ENCODE data around the gene ILRUN.
"Not testable (repeated sequence)": the region's sequence is repeated elsewhere in the genome, so short reads cannot be mapped to it uniquely, and the experiment has no call there.

Gene ILRUN

GRCh38 chr6:34679552-34680253, 16.9 kb downstream of the ILRUN start:
- TF ChIP-seq POLR2A (IDR thresholded peaks at IDR 0.05; ENCODE audit: extremely low read depth, insufficient read length) (no peak), MAX (IDR thresholded peaks at IDR 0.05; ENCODE audit: low read depth, low read length) (no peak), MYC (IDR thresholded peaks at IDR 0.05; ENCODE audit: low read depth, low read length) (no peak)

GRCh38 chr6:34676140-34676539, 20.4 kb downstream of the ILRUN start:
- TF ChIP-seq CTCF (IDR thresholded peaks at IDR 0.05; ENCODE audit: low read depth, low read length) (no peak), MAX (IDR thresholded peaks at IDR 0.05; ENCODE audit: low read depth, low read length) (no peak), MYC (IDR thresholded peaks at IDR 0.05; ENCODE audit: low read depth, low read length) (no peak), POLR2A (IDR thresholded peaks at IDR 0.05; ENCODE audit: extremely low read depth, insufficient read length) (no peak)
- DNase-seq (ENCODE audit: low read depth): no peak
- H3K4me3 ChIP-seq (ENCODE audit: low read depth, low read length): no peak overlapping the region

More at GRCh38 chr6:34679552-34680253, 16.9 kb downstream of the ILRUN start:
- no peak overlapping the region for H3K4me3 ChIP-seq (ENCODE audit: low read depth, low read length)
- DNase-seq (ENCODE audit: low read depth): peak; percentile 29

- DNase-seq (ENCODE audit: low read depth); H3K4me3 ChIP-seq (ENCODE audit: low read depth, low read length): not testable (repeated sequence)
Observed at GRCh38 chr6:34674930-34675329, 21.6 kb downstream of the ILRUN start.

GRCh38 chr6:34674268-34674639, 22.3 kb downstream of the ILRUN start:
- no peak for TF ChIP-seq POLR2A (IDR thresholded peaks at IDR 0.05; ENCODE audit: extremely low read depth, insufficient read length)
- no peak for TF ChIP-seq CTCF (IDR thresholded peaks at IDR 0.05; ENCODE audit: low read depth, low read length)
- TF ChIP-seq MYC (IDR thresholded peaks at IDR 0.05; ENCODE audit: low read depth, low read length): no peak
- no peak for TF ChIP-seq MAX (IDR thresholded peaks at IDR 0.05; ENCODE audit: low read depth, low read length)
- no peak for DNase-seq (ENCODE audit: low read depth)
- no peak overlapping the region for H3K4me3 ChIP-seq (ENCODE audit: low read depth, low read length)

GRCh38 chr6:34673064-34673463, 23.5 kb downstream of the ILRUN start:
- TF ChIP-seq CTCF (IDR thresholded peaks at IDR 0.05; ENCODE audit: low read depth, low read length) (no peak), POLR2A (IDR thresholded peaks at IDR 0.05; ENCODE audit: extremely low read depth, insufficient read length) (no peak)
- no peak overlapping the region for H3K4me3 ChIP-seq (ENCODE audit: low read depth, low read length)
- DNase-seq (ENCODE audit: low read depth): no peak

- H3K4me3 ChIP-seq (ENCODE audit: low read depth, low read length): no peak overlapping the region
- DNase-seq (ENCODE audit: low read depth): no peak
- no peak for TF ChIP-seq MAX (IDR thresholded peaks at IDR 0.05; ENCODE audit: low read depth, low read length)
- TF ChIP-seq CTCF (IDR thresholded peaks at IDR 0.05; ENCODE audit: low read depth, low read length): no peak
Observed at GRCh38 chr6:34672657-34673043, 23.9 kb downstream of the ILRUN start.

Measured in NB4 (cell line).